Right lobe of liver (tissue), 6 donors: ENCODE data around the gene PRR16. TPM values are rescaled to one million over a fixed set of nuclear protein-coding genes. Genes with fewer than 3 reads are reported as not detected.

Experiments
- ATAC-seq, 4 donors: fragments of 200-7000 bp; cut with Tn5 transposase; one replicate each; pipeline ENCODE4 v1.9.1; 2020; ENCODE audit warnings: mild to moderate bottlenecking in 4 of 4, moderate library complexity in 4 of 4
- DNase-seq, 3 donors: peaks; one replicate each; pipeline ENCODE4 v3.0.0-alpha.2; 2020
- H3K27ac ChIP-seq, 3 donors: fragments of 200-600 bp; one replicate each; pipeline ENCODE4 v1.8.0; 2022
- H3K27me3 ChIP-seq, 2 donors: fragments of 200-600 bp; one replicate each; pipeline ENCODE4 v1.8.0; 2022
- H3K36me3 ChIP-seq, 4 donors: fragments of 200-600 bp; sonication (generic) in 1 of 4; one replicate each; pipeline versions ENCODE4 v1.5.1 to v1.8.0; 2017 to 2022; ENCODE audit warnings: control low read depth in 1 of 4
- H3K4me1 ChIP-seq, 4 donors: fragments of 200-600 bp; sonication (generic) in 1 of 4; one replicate each; pipeline versions ENCODE4 v1.5.1 to v1.8.0; 2017 to 2022; ENCODE audit warnings: control low read depth in 1 of 4
- H3K4me3 ChIP-seq, 3 donors: fragments of 200-600 bp; one replicate each; pipeline ENCODE4 v1.8.0; 2022
- H3K9me3 ChIP-seq, 4 donors: fragments of 200-600 bp; sonication (generic) in 1 of 4; one replicate each; pipeline versions ENCODE4 v1.5.1 to v1.8.0; 2017 to 2022; ENCODE audit warnings: control low read depth in 1 of 4
- CTCF ChIP-seq, 4 donors: fragments of 200-600 bp in 3 of 4; fragments of 450-650 bp in 1 of 4; IDR thresholded peaks; one replicate each; pipeline versions ENCODE4 v1.5.1 to v1.8.0; 2016 to 2022; ENCODE audit warnings: antibody characterized with exemption in 4 of 4, mild to moderate bottlenecking in 2 of 4
- POLR2A ChIP-seq: fragments of 450-650 bp; IDR thresholded peaks from one replicate; pipeline ENCODE4 v1.6.1; 2017; ENCODE audit warnings: antibody characterized with exemption, mild to moderate bottlenecking
- WGBS: methylation state at CpG from one replicate; pipeline ENCODE4 v1.1.6; 2018; ENCODE audit warnings: low coverage, low lambda C conversion rate; ENCODE audit not compliant: insufficient coverage; ENCODE audit errors: missing lambda C conversion rate; 5-methylcytosine and 5-hydroxymethylcytosine counted together
- intact Hi-C, 2 donors: fragments of 100-400 bp; cut with DNase I; formaldehyde crosslinking; loops; one replicate each; pipeline versions ENCODE4 v1.11.2 to v1.14.1; 2022
- total RNA-seq, 6 experiments: library from RNA; depleted of rRNA in 2 of 6; stranded (reverse); fragments of >200 nt in 2 of 6; fragmentation: NEBNext Ultra II Directional in 3 of 6; extraction: Animal tissue kit (Norgen Biotek cat#: 25700) in 3 of 6; gene quantifications; one replicate each; pipeline versions ENCODE4 v1.1.0 to v1.2.4, GENCODE V29; 2016 to 2023
- donor health status: DM: no; HTN: yes; CAD: no.
- donor health status: DM: no; HTN: no; CAD: no.
- donor health status: DM: no; HTN: no; CAD: no.
- donor health status: DM: no; HTN: yes; CAD: no.
- donor health status: DM: no; HTN: yes; CAD: no.

Gene PRR16
- total RNA-seq, 6 experiments from 2014 or later: 0.16 to 1.2 (median 0.39) TPM; not detected in 1

GRCh38 chr5:120640778-120641177, 176.7 kb downstream of the PRR16 start:
- TF ChIP-seq CTCF (IDR thresholded peaks at IDR 0.05) (no peak), POLR2A (no peak)
- WGBS: 64% methylated on average over 3 of the region's 3 CpGs
- DNase-seq: no peak
- Histone ChIP-seq H3K4me3 (no peak overlapping the region), H3K4me1 (no peaks in the 10 kb centered on the region), H3K27me3 (no peaks in the 10 kb centered on the region), H3K36me3 (no peaks in the 10 kb centered on the region), H3K9me3 (no peaks in the 10 kb centered on the region), H3K27ac (no peak overlapping the region)
- intact Hi-C loops: no loop called here
- no peak for ATAC-seq

- intact Hi-C loops: no loop called here
- H3K27me3 ChIP-seq: no peaks in the 10 kb centered on the region
- DNase-seq: no peak
- H3K4me1 ChIP-seq: no peaks in the 10 kb centered on the region
- no peak overlapping the region for H3K27ac ChIP-seq
- no peaks in the 10 kb centered on the region for H3K9me3 ChIP-seq
- H3K4me3 ChIP-seq: no peak overlapping the region
- H3K36me3 ChIP-seq: no peaks in the 10 kb centered on the region
- no peak for ATAC-seq
- TF ChIP-seq CTCF (IDR thresholded peaks at IDR 0.05) (no peak), POLR2A (no peak)
Measured at GRCh38 chr5:120644516-120644915, 180.4 kb downstream of the PRR16 start.

- WGBS: 25% methylated on average over 5 of the region's 5 CpGs
- H3K9me3 ChIP-seq: no peaks in the 10 kb centered on the region
- TF ChIP-seq POLR2A (no peak), CTCF (IDR thresholded peaks at IDR 0.05) (peak; percentile 47 to 65 (median 54))
- H3K36me3 ChIP-seq: no peaks in the 10 kb centered on the region
- ATAC-seq (peak; percentile 52 to 61 (median 54)), DNase-seq (peak in 1 of 3 donors; percentile 41)
- no peaks in the 10 kb centered on the region for H3K27me3 ChIP-seq
- no peak overlapping the region for H3K4me3 ChIP-seq
- no peak overlapping the region for H3K27ac ChIP-seq
- H3K4me1 ChIP-seq: no peaks in the 10 kb centered on the region
- intact Hi-C loops: no loop called here
Measured at GRCh38 chr5:120655828-120656435, 191.8 kb downstream of the PRR16 start.

GRCh38 chr5:120657104-120657503, 193.0 kb downstream of the PRR16 start:
- WGBS: 33% methylated on average over 1 of the region's 1 CpG
- Histone ChIP-seq H3K27me3 (no peaks in the 10 kb centered on the region), H3K27ac (no peak overlapping the region), H3K4me1 (no peaks in the 10 kb centered on the region), H3K9me3 (no peaks in the 10 kb centered on the region), H3K4me3 (no peak overlapping the region), H3K36me3 (no peaks in the 10 kb centered on the region)
- intact Hi-C loops: no loop called here
- TF ChIP-seq CTCF (IDR thresholded peaks at IDR 0.05) (no peak), POLR2A (no peak)
- DNase-seq (no peak), ATAC-seq (no peak)

GRCh38 chr5:120677481-120677880, 213.4 kb downstream of the PRR16 start:
- H3K27ac ChIP-seq: no peak overlapping the region
- H3K4me3 ChIP-seq: no peak overlapping the region
- no peaks in the 10 kb centered on the region for H3K36me3 ChIP-seq
- ATAC-seq: no peak
- TF ChIP-seq POLR2A: no peak
- no peak for TF ChIP-seq CTCF (IDR thresholded peaks at IDR 0.05)
- no peaks in the 10 kb centered on the region for H3K27me3 ChIP-seq
- no peaks in the 10 kb centered on the region for H3K9me3 ChIP-seq
- no peaks in the 10 kb centered on the region for H3K4me1 ChIP-seq
- DNase-seq: no peak
- intact Hi-C loops: no loop called here
